Fibroblast of skin of left quadriceps (primary cell): ENCODE data around the gene PLK1.

Source experiments
- DNase-seq, 2 experiments: peaks; one replicate each; pipeline ENCODE4 v3.0.0-alpha.2; 2013; ENCODE audit warnings: low read depth in 2 of 2

PLK1 gene

GRCh38 chr16:23679986-23680336, 1.3 kb downstream of the PLK1 start:
- DNase-seq = no peak

DNA sequence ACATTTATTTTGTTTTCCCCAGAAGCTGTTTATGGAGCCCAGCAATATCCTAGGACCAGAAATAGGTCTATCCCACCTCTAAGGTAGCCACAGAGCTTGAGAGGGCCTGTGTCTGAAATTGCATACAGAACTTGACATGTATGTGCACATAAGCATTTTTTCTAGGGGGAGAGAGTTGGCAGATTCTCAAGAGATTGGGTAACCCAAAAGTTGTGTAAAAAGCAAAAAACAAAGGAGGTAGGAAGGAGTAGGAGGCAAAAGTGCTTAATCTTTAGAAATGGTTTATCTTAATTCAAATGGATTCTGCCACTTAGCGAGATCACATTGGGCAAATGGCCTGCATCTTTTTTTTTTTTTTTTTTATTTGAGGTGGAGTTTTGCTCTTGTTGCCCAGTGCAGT, 3.5 kb downstream of the PLK1 start:
- DNase-seq = peak; percentile 20 to 32

DNA sequence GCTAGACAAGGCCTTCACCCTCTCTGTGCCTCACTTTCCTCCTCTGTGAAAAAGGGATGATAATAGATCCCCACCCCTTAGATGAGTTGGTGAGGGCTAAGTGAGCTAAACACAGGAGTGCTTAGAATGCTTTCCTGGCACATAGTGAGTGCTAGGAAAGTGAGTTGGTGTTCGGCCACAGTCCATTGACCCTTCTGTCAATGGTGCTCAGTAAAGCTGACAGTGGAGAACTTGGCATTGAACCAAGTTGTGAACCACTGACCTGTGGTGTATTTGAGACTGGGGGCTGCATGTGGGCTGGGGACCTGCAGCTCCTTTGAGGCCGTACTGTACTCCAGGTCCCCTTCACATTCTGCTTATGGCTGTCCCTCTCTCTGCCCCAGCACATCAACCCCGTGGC, 4.8 kb downstream of the PLK1 start:
- no peak for DNase-seq

GRCh38 chr16:23687034-23687808, 8.5 kb downstream of the PLK1 start:
- no peak for DNase-seq

DNA sequence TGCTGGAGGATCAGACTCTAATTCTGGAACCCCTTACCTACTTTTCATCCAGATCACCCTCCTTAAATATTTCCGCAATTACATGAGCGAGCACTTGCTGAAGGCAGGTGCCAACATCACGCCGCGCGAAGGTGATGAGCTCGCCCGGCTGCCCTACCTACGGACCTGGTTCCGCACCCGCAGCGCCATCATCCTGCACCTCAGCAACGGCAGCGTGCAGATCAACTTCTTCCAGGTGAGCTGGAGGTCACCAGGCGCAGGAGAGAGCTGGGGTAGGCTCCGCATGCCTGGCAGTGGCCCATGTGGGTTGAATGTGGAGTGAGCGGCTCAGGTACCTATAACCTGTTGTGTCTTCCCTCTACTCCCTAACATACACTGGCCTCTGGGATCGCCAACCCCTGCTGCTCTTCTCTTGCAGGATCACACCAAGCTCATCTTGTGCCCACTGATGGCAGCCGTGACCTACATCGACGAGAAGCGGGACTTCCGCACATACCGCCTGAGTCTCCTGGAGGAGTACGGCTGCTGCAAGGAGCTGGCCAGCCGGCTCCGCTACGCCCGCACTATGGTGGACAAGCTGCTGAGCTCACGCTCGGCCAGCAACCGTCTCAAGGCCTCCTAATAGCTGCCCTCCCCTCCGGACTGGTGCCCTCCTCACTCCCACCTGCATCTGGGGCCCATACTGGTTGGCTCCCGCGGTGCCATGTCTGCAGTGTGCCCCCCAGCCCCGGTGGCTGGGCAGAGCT, 10.9 kb downstream of the PLK1 start:
- DNase-seq = no peak

- DNase-seq = no peak
Observed at GRCh38 chr16:23690771-23691482, 12.2 kb downstream of the PLK1 start.

DNA sequence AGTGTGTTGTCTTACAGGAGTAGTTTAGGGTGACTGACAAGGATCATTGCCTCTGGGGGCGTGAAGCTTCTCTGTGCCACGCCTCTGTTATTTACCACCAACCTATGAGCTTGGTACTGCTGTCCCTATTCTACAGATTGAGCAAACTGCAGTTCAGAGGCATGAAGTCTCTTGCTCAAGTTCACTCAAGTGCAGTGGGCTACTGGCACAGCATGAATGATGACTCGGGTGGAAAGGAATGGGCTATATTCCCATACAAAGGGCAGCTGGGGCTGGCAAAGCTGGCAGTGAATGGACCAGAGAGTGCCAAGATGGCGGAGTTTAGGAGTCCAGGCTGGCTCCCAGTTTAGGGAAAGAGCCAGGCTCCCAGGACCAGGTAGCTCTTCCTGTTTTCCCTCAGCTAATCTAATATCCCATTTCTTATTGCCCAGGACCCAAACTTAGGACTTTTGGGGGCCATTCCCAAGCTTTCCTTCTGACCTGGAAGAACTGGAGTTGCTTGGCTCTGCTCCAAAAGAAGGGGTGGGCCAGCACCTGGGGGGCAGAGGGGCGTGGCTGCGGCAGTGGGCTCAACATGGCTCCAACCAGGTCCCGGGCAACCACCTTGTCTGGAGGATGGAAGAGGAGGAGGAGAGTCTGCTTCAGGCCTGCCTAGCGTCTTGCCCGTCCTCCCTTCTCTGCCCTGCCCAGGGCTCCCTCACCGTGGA, 12.9 kb downstream of the PLK1 start:
- DNase-seq = no peak

DNA sequence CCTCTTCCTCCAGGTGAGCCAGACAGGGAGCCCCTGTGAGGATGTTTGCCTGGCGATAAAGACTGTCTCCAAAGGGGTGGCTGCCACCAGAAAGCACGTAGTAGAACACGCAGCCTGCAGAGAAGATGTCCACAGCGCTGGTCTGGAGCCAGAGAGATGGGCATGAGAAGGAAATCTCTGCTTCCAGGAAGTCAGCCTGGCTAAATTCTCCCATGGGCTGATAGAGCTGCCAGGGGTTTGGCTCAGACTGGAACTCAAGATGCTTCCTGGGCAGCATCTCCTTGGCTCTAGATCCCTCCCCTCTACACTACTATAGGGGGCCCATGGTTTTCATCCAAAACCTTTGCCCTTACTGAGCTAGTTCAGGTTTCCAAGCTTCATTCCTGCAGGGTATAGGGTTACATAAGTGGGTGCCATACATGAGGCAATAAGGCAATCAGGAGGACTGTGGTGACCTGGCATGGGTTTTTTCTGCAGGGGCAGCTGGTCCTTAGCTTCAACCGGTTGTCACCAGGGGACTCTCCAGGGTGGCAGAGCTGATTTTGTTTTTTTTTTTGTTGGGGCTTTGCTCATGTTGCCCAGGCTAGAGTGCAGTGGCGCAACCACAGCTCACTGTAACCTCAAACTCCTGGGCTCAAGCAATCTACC, 13.6 kb downstream of the PLK1 start:
- DNase-seq = no peak

GRCh38 chr16:23694265-23694643, 15.6 kb downstream of the PLK1 start:
- DNase-seq = no peak

DNA sequence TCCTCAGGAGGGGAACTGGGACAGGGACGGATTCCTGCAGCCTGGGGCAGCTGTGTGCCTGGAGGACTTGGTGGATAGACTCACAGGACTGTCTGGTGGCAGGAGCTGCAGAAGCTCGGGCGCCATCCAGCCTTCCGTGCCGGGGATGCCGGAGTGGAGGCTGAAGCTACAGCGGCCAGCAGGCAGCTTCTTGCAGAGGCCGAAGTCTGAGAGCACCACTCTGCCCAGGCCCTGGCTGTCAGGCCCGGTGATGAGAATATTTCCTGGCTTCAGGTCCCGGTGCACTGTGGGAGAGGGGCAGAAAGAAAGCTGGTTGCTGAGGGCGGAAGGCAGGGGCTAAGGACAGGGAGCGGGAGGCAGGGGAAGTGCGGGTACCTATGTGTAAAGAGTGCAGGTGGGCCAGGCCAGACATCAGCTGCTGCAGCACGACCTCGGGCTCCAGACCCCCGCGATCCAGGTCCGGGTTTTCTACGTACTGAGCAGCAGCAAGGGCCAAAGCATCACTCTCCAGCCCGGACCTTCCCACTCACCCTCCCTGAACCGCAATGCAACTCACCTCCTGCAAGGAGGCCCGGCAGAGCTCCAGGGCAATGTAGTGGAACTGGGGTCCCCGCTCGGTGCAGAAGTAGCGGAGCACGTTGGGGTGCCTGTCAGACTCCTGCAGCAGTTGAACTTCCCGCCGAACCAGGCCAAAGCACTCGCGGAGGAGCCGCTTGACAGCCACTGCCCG, 16.1 kb downstream of the PLK1 start:
- DNase-seq = no peak

GRCh38 chr16:23695756-23696155, 17.1 kb downstream of the PLK1 start:
- DNase-seq = no peak

- DNase-seq = no peak
Observed at GRCh38 chr16:23699100-23699499, 20.4 kb downstream of the PLK1 start.

GRCh38 chr16:23700093-23700492, 21.4 kb downstream of the PLK1 start:
- DNase-seq = no peak

- DNase-seq = no peak
Observed at GRCh38 chr16:23700509-23700908, 21.8 kb downstream of the PLK1 start.

- no peak for DNase-seq
Observed at GRCh38 chr16:23701045-23701444, 22.4 kb downstream of the PLK1 start.

DNA sequence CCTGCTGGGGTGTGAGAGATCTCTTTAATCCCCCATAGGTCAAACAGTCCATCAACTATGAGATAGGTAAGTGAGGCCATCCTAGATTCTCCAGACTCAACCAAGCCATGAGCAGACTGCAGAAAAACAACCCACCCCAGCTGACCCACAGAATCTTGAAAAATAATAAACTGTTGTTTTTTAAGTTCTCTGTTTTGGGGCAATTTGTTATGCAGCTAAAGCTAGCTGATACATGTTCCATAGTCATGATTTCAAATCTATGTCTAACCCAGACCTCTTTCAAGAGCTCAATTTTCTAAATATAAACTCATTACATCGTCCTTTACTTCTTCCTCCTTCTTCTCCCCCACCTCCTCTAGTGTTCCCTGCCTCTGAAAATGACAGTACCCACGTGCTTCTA, 24.3 kb downstream of the PLK1 start:
- no peak for DNase-seq

DNA sequence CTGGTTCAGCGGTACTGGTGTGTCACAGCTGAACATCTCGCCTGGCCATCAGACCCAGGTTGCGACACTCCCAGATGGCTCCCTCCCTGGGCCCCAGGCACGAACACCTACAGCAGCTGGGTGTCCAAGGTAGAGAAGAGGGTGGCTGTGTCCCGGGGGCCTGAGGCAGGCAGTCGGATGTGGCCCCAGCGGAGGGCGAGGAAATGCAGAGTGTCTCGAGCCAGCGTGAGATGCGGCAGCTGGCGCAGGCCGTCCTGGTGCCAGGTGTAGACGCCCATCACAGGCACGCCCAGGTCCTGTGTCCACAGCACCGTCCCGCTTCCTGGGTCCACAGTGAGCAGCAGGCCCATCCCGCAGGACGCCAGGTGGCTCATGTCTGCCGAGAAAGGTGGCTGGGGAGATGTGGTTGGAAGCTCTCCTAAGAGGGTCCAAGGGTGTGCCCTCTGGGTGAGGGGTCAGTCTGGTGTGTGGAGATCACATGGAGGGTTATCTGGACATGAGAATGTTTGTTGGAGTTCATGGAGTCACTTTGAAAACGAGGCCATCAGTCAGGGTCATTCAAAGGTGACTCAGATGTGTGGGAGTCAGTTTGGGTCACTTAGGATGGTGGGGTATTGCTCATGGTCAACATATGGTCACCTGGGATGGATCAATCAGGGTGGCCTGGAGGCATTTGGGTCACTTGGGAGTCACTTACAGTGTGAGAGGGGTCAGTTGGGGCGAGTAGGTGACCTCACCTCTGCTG, 26.3 kb downstream of the PLK1 start:
- DNase-seq = no peak

GRCh38 chr16:23705517-23705902, 26.8 kb downstream of the PLK1 start:
- no peak for DNase-seq

- DNase-seq = no peak
Observed at GRCh38 chr16:23706439-23706838, 27.8 kb downstream of the PLK1 start.

DNA sequence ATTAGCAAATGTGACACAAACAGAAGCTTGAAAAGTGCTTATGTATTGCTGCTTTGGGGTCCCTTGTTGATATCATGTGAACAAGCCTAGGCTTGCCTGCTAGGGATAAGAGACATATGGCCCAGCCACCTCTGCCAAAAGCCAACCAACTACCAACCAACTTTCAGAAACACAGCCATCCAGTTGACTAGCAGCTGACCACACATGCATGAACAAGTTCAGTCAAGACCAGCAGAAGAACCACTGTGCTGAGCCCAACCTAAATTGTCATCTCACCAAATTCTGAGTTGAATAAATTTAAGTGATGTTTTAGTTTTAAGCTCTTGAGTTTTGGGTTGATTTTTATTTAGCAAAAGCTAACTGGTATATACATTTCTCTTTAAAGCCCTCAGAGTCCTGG, 30.8 kb downstream of the PLK1 start:
- DNase-seq = no peak
